GM12878 (cell line): ENCODE data around the gene BBX. TPM values are rescaled to one million over a fixed set of nuclear protein-coding genes. Genes with fewer than 3 reads are reported as not detected.

Experiments
- ATAC-seq: fragments of 200-7000 bp; cut with Tn5 transposase; 3 replicates; pipeline ENCODE4 v1.9.1; 2020; ENCODE audit warnings: mild to moderate bottlenecking, moderate library complexity
- BruUV-seq: library from RNA; stranded (reverse); fragments of 400-500 nt; replicated peaks from 2 replicates; lab custom pipeline; 2021; lab: Mats Ljungman, UMichigan
- CTCF ChIA-PET: fragments of 300-600 bp; sonication (Branson Sonifier 250); formaldehyde crosslinking; extraction: SDS; loops from one replicate; lab custom pipeline; 2021; ENCODE audit warnings: inconsistent platforms; lab: Yijun Ruan, JAX
- POLR2A ChIA-PET: fragments of 350-600 bp; formaldehyde crosslinking; extraction: SDS; loops from one replicate; lab custom pipeline; 2021; ENCODE audit warnings: inconsistent platforms; lab: Charles Lee
- RAD21 ChIA-PET: fragments of 300-600 bp; sonication (Branson Sonifier 250); formaldehyde crosslinking; loops from one replicate; lab custom pipeline; 2023; ENCODE audit warnings: antibody characterized with exemption; ENCODE audit not compliant: unreplicated experiment; lab: Charles Lee
- SMC1A ChIA-PET: fragments of 300-600 bp; sonication (Branson Sonifier 250); formaldehyde crosslinking; loops from one replicate; lab custom pipeline; 2023; ENCODE audit not compliant: unreplicated experiment, uncharacterized antibody; lab: Charles Lee
- DNase-seq: peaks from one replicate; pipeline ENCODE4 v3.0.0-alpha.2; 2011; ENCODE audit warnings: low read depth, low spot score
- FAIRE-seq: peaks from 3 replicates; lab custom pipeline; 2011; peaks lifted over from hg19 to GRCh38; lab: Jason Lieb, UNC
- H2AFZ ChIP-seq: 2 replicates; pipeline ENCODE4 v1.6.0; 2011; ENCODE audit warnings: low read depth, low read length, control low read depth; ENCODE audit not compliant: control insufficient read depth
- H3K27ac ChIP-seq: 2 replicates; pipeline ENCODE4 v1.5.1; 2011; ENCODE audit warnings: control low read depth; ENCODE audit not compliant: control insufficient read depth, insufficient read depth
- H3K27me3 ChIP-seq, 2 experiments: replicated peaks in 1 of 2; 2 replicates each; pipeline versions ENCODE4 v1.6.0 to v1.6.1; 2011; ENCODE audit warnings: low read length in 1 of 2; ENCODE audit not compliant: control insufficient read depth in 2 of 2, insufficient read depth in 2 of 2
- H3K36me3 ChIP-seq, 2 experiments: 2 replicates each; pipeline ENCODE4 v1.5.1; 2011; ENCODE audit warnings: low read length in 1 of 2; ENCODE audit not compliant: control insufficient read depth in 2 of 2, insufficient read depth in 2 of 2
- H3K4me1 ChIP-seq: 2 replicates; pipeline ENCODE4 v1.6.1; 2011; ENCODE audit warnings: mild to moderate bottlenecking, low read length, moderate library complexity, mixed read lengths; ENCODE audit not compliant: control insufficient read depth, insufficient read depth
- H3K4me2 ChIP-seq: 2 replicates; pipeline ENCODE4 v1.6.0; 2011; ENCODE audit warnings: control low read depth; ENCODE audit not compliant: control insufficient read depth, insufficient read depth
- H3K4me3 ChIP-seq: fragments of 200-600 bp; sonication (generic); 2 replicates; pipeline ENCODE4 v1.5.1; 2016
- H3K79me2 ChIP-seq: 2 replicates; pipeline ENCODE4 v1.6.0; 2011; ENCODE audit warnings: low read length; ENCODE audit not compliant: control insufficient read depth, insufficient read depth
- H3K9ac ChIP-seq: 2 replicates; pipeline ENCODE4 v1.8.0; 2011; ENCODE audit warnings: low read length, control low read depth, mixed read lengths; ENCODE audit not compliant: control insufficient read depth, insufficient read depth
- H3K9me3 ChIP-seq: replicated peaks from 3 replicates; pipeline ENCODE4 v1.5.1; 2011; ENCODE audit warnings: mild to moderate bottlenecking, low read length; ENCODE audit not compliant: control insufficient read depth, insufficient read depth
- H4K20me1 ChIP-seq: 2 replicates; pipeline ENCODE4 v1.6.0; 2011; ENCODE audit not compliant: control insufficient read depth, insufficient read depth
- BCL11A ChIP-seq: IDR thresholded peaks from 2 replicates; pipeline ENCODE4 v1.6.1; 2011; ENCODE audit warnings: low read depth, low read length
- BRCA1 ChIP-seq: IDR thresholded peaks from 2 replicates; pipeline ENCODE4 v1.6.1; 2011; ENCODE audit warnings: low read depth, low read length, improper control_type of control experiment
- CHD1 ChIP-seq: IDR thresholded peaks from 2 replicates; pipeline ENCODE4 v1.6.1; 2012; ENCODE audit warnings: low read depth, low read length, improper control_type of control experiment
- EP300 ChIP-seq, 2 experiments: fragments of 150-350 bp in 1 of 2; IDR thresholded peaks; 2 replicates each; pipeline ENCODE4 v1.6.1; 2011 to 2012; ENCODE audit warnings: low read depth in 2 of 2, low read length in 2 of 2, borderline replicate concordance in 1 of 2, improper control_type of control experiment in 1 of 2, inconsistent platforms in 1 of 2; ENCODE audit not compliant: control insufficient read depth in 1 of 2
- HDAC2 ChIP-seq: fragments of 200-600 bp; sonication (generic); IDR thresholded peaks from 2 replicates; pipeline ENCODE4 v1.6.1; 2017
- LARP7 ChIP-seq: fragments of 450-650 bp; IDR thresholded peaks from 2 replicates; pipeline ENCODE4 v1.6.1; 2017; ENCODE audit warnings: mild to moderate bottlenecking
- MEF2A ChIP-seq: IDR thresholded peaks from 2 replicates; pipeline ENCODE4 v1.6.1; 2011; ENCODE audit warnings: low read depth, mild to moderate bottlenecking, low read length, moderate library complexity; ENCODE audit not compliant: insufficient read depth
- NBN ChIP-seq: fragments of 450-650 bp; IDR thresholded peaks from 2 replicates; pipeline ENCODE4 v1.6.1; 2016
- NR2C1 ChIP-seq: fragments of 450-650 bp; IDR thresholded peaks from 2 replicates; pipeline ENCODE4 v1.6.1; 2017; ENCODE audit warnings: antibody characterized with exemption, mild to moderate bottlenecking, moderate library complexity
- POLR2AphosphoS2 ChIP-seq: IDR thresholded peaks from 2 replicates; pipeline ENCODE4 v1.6.1; 2011; ENCODE audit warnings: low read depth, mild to moderate bottlenecking, low read length, improper control_type of control experiment, moderate library complexity
- POLR2AphosphoS5 ChIP-seq: IDR thresholded peaks from 2 replicates; pipeline ENCODE4 v1.6.1; 2011; ENCODE audit warnings: mild to moderate bottlenecking, low read length, inconsistent platforms
- SKIL ChIP-seq: fragments of 450-650 bp; IDR thresholded peaks from 2 replicates; pipeline ENCODE4 v1.6.1; 2017; ENCODE audit warnings: mild to moderate bottlenecking, low read depth, inconsistent platforms; ENCODE audit not compliant: poor library complexity, severe bottlenecking
- SREBF1 ChIP-seq: IDR thresholded peaks from 2 replicates; pipeline ENCODE4 v1.6.1; 2012; ENCODE audit warnings: mild to moderate bottlenecking, low read length
- TBL1XR1 ChIP-seq: IDR thresholded peaks from 2 replicates; pipeline ENCODE4 v1.6.1; 2012; ENCODE audit warnings: low read depth, low read length, improper control_type of control experiment
- TCF12 ChIP-seq: IDR thresholded peaks from 2 replicates; pipeline ENCODE4 v1.6.1; 2011; ENCODE audit warnings: low read depth, mild to moderate bottlenecking, low read length
- WGBS: methylation state at CpG from one replicate; pipeline ENCODE4 v1.1.6; 2016; ENCODE audit warnings: low lambda C conversion rate; ENCODE audit not compliant: insufficient replicate concordance, insufficient coverage; ENCODE audit errors: missing lambda C conversion rate; 5-methylcytosine and 5-hydroxymethylcytosine counted together
- in situ Hi-C: fragments of 300-500 bp; cut with MboI; formaldehyde crosslinking; loops from 9 replicates; pipeline ENCODE4 v1.14.3; 2018; ENCODE audit warnings: mixed read lengths
- intact Hi-C: fragments of 100-400 bp; cut with micrococcal nuclease; formaldehyde crosslinking; loops from one replicate; pipeline ENCODE4 v1.14.2; 2022; ENCODE audit not compliant: unreplicated experiment
- polyA plus RNA-seq, 11 experiments: library from polyadenylated mRNA; depleted of rRNA in 4 of 11; unstranded in 6 of 11; stranded (reverse) in 5 of 11; fragments of >200 nt; fragmentation: Nextera tagmentation in 4 of 11; fragmentation: Illumina TruSeq in 1 of 11; extraction: Ambion mirVana in 4 of 11; extraction: Trizol in 1 of 11; gene quantifications; 1 replicate in 1 of 11; 2 replicates in 10 of 11; pipeline versions ENCODE4 v1.2.1 to v1.2.3, GENCODE V29; 2011 to 2016; ENCODE audit warnings: inconsistent platforms in 2 of 11, missing spikeins in 2 of 11, low read depth in 1 of 11
- total RNA-seq, 4 experiments: library from RNA; depleted of rRNA in 3 of 4; stranded (reverse); fragments of >200 nt in 3 of 4; fragmentation: Illumina TruSeq in 1 of 4; extraction: Trizol in 1 of 4; gene quantifications; 2 replicates each; pipeline versions ENCODE4 v1.2.1 to v1.2.3, GENCODE V29; 2013 to 2021

Gene BBX
- total and polyA plus RNA-seq, 10 of the 15 experiments (the other 5 are each of a cell fraction or from before 2014, with no cell fraction given), result 13.3 to 38.5 (median 32.0) TPM

- no peak overlapping the region for H3K4me2 ChIP-seq
- H3K27me3 ChIP-seq, result no peaks in the 10 kb centered on the region; a peak in 1 of 4 replicates
- ChIA-PET CTCF (interaction anchor here (0.8 to 4.1 kb wide), 35 partner anchors 9 to 632 kb away, joined by 3 to 56 read pairs (median 4); no protein-coding TSS in a partner anchor), POLR2A (no interaction called here), RAD21 (interaction anchor here (0.7 to 1.5 kb wide), 13 partner anchors 9 to 632 kb away, joined by 3 to 7 read pairs (median 4); no protein-coding TSS in a partner anchor), SMC1A (interaction anchor here (0.8 to 2.5 kb wide), 21 partner anchors 9 to 271 kb away, joined by 3 to 16 read pairs (median 4); no protein-coding TSS in a partner anchor)
- no peaks in the 10 kb centered on the region for H3K4me1 ChIP-seq
- no peaks in the 10 kb centered on the region for H4K20me1 ChIP-seq
- H3K79me2 ChIP-seq, result no peaks in the 10 kb centered on the region
- TF ChIP-seq MEF2A, result no peak
- no peak for TF ChIP-seq LARP7
- TF ChIP-seq CHD1, result no peak
- no peak for TF ChIP-seq POLR2AphosphoS5
- no peak for TF ChIP-seq BRCA1
- no peak for TF ChIP-seq BCL11A
- no peak for TF ChIP-seq NR2C1
- TF ChIP-seq TBL1XR1, result no peak
- no peak for TF ChIP-seq TCF12
- no peak for TF ChIP-seq SKIL
- no peak for TF ChIP-seq HDAC2
- no peak for TF ChIP-seq EP300 (IDR thresholded peaks at IDR 0.05; ENCODE audit: borderline replicate concordance in 1 of 2, control insufficient read depth in 1 of 2, low read depth in 2 of 2, low read length in 2 of 2)
- no peak for TF ChIP-seq NBN
- no peak for TF ChIP-seq SREBF1
- no peak for TF ChIP-seq POLR2AphosphoS2
- no peak overlapping the region for H3K4me3 ChIP-seq
- H3K27ac ChIP-seq, result no peak overlapping the region
- no peaks in the 10 kb centered on the region for H3K36me3 ChIP-seq
- intact Hi-C loops (loop anchor here (10.0 kb wide), 1 partner anchor 271 kb away; no protein-coding TSS in a partner anchor), in situ Hi-C loops (no loop called here)
- no peak for ATAC-seq
- H2AFZ ChIP-seq, result no peak overlapping the region
- DNase-seq, result no peak
- no TSS peak for BruUV-seq
- no peak for FAIRE-seq
- no peaks in the 10 kb centered on the region for H3K9me3 ChIP-seq
- no peak overlapping the region for H3K9ac ChIP-seq
- 59% methylated on average over 11 of the region's 11 CpGs for WGBS
Observed at GRCh38 chr3:107845380-107846278, 322.9 kb downstream of the BBX start.
